Neural crest cell (in vitro differentiated cells): ENCODE results near the gene TRA2B. TPM values are rescaled to one million over a fixed set of nuclear protein-coding genes. Genes with fewer than 3 reads are reported as not detected.
"Not testable (repeated sequence)": the region's sequence is repeated elsewhere in the genome, so short reads cannot be mapped to it uniquely, and the experiment has no call there.

Source experiments
- DNase-seq: peaks from one replicate; pipeline ENCODE4 v3.0.0; 2021; ENCODE audit warnings: low read depth, mixed read lengths, low spot score
- H3K27ac Mint-ChIP-seq: one replicate; pipeline ENCODE4 v1.8.0; 2021; ENCODE audit warnings: mild to moderate bottlenecking, mixed read lengths; ENCODE audit not compliant: unreplicated experiment
- H3K27me3 Mint-ChIP-seq: 2 replicates; pipeline ENCODE4 v1.8.0; 2021; ENCODE audit warnings: low read depth, mild to moderate bottlenecking, mixed read lengths
- H3K36me3 Mint-ChIP-seq: 2 replicates; pipeline ENCODE4 v1.8.0; 2021; ENCODE audit warnings: low read depth, mild to moderate bottlenecking, mixed read lengths
- H3K4me1 Mint-ChIP-seq: 2 replicates; pipeline ENCODE4 v1.8.0; 2021; ENCODE audit warnings: mixed read lengths
- H3K4me3 Mint-ChIP-seq: one replicate; pipeline ENCODE4 v1.8.0; 2021; ENCODE audit warnings: mild to moderate bottlenecking, mixed read lengths
- H3K9me3 Mint-ChIP-seq: 2 replicates; pipeline ENCODE4 v1.8.0; 2021; ENCODE audit warnings: mixed read lengths
- total RNA-seq: library from RNA; stranded (reverse); gene quantifications from 2 replicates; pipeline ENCODE4 v1.2.1, GENCODE V29; 2021
- TF ChIP-seq, protein P1 (sequence below): fragments of 200-600 bp; sonication (generic); conservative IDR thresholded peaks from 2 replicates; pipeline ENCODE4 v1.5.0; 2021; ENCODE audit warnings: antibody characterized with exemption, mild to moderate bottlenecking

Gene TRA2B
- total RNA-seq, 1 donor from 2014 or later: 314 TPM

GRCh38 chr3:185909913-185910312 lies 27.9 kb downstream of the TRA2B start:
- not testable (repeated sequence) for H3K4me1 Mint-ChIP-seq, H3K27ac Mint-ChIP-seq, DNase-seq, H3K9me3 Mint-ChIP-seq, H3K36me3 Mint-ChIP-seq
- H3K27me3 Mint-ChIP-seq: peaks cover 13% of the 10 kb centered on the region
- H3K4me3 Mint-ChIP-seq: peak overlapping the region; percentile 54

DNA sequence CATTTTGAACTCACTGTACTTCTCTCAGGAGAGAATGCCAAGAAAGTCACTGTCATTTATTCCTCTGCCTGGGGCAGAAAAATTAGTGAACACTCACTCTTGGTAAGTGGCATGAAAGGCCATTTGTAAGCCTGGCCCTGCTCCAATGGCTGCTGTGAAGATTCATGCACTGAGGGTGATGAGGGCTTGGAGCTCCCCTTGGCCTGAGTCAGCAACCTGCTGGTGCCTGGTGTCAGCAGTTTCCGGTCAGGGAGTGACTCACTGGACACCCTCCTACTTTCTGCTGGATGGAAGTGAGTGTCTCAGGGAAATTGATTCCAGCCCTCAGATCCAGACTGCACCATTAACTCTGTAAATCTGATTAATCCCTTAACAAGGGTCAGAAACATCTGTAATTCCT lies 37.6 kb downstream of the TRA2B start:
- DNase-seq: no peak
- no peaks in the 10 kb centered on the region for H3K27me3 Mint-ChIP-seq

DNA sequence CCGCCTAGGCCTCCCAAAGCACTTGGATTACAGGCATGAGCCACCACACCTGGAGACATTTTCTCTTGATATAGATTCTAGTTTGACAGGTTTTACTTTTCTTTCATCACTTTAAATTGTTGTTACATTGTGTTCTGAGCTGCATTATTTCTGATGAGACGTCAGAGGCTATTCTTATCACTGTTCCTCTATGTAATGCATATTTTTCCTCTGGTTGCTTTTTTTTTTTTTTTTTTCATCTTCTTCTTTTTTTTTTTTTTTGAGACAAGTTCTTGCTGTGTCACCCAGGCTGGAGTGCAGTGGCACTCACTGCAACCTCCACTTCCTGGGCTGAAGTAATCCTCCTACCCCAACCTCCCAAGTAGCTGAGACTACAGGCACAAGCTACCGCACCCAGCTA lies 41.2 kb downstream of the TRA2B start:
- Mint-ChIP-seq H3K4me3 (no peak overlapping the region), H3K27ac (no peak overlapping the region), H3K27me3 (peaks cover 3% of the 10 kb centered on the region), H3K9me3 (no peaks in the 10 kb centered on the region), H3K4me1 (peaks cover 3% of the 10 kb centered on the region), H3K36me3 (no peaks in the 10 kb centered on the region)
- TF ChIP-seq, protein P1, sequence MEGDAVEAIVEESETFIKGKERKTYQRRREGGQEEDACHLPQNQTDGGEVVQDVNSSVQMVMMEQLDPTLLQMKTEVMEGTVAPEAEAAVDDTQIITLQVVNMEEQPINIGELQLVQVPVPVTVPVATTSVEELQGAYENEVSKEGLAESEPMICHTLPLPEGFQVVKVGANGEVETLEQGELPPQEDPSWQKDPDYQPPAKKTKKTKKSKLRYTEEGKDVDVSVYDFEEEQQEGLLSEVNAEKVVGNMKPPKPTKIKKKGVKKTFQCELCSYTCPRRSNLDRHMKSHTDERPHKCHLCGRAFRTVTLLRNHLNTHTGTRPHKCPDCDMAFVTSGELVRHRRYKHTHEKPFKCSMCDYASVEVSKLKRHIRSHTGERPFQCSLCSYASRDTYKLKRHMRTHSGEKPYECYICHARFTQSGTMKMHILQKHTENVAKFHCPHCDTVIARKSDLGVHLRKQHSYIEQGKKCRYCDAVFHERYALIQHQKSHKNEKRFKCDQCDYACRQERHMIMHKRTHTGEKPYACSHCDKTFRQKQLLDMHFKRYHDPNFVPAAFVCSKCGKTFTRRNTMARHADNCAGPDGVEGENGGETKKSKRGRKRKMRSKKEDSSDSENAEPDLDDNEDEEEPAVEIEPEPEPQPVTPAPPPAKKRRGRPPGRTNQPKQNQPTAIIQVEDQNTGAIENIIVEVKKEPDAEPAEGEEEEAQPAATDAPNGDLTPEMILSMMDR: no peak
- DNase-seq: no peak

More for the DNA sequence above, 37.6 kb downstream of the TRA2B start:
- H3K36me3 Mint-ChIP-seq: no peaks in the 10 kb centered on the region
- TF ChIP-seq, protein P1: no peak
- H3K4me3 Mint-ChIP-seq: no peak overlapping the region
- peaks cover 3% of the 10 kb centered on the region for H3K4me1 Mint-ChIP-seq
- H3K27ac Mint-ChIP-seq: no peak overlapping the region
- H3K9me3 Mint-ChIP-seq: no peaks in the 10 kb centered on the region

DNA sequence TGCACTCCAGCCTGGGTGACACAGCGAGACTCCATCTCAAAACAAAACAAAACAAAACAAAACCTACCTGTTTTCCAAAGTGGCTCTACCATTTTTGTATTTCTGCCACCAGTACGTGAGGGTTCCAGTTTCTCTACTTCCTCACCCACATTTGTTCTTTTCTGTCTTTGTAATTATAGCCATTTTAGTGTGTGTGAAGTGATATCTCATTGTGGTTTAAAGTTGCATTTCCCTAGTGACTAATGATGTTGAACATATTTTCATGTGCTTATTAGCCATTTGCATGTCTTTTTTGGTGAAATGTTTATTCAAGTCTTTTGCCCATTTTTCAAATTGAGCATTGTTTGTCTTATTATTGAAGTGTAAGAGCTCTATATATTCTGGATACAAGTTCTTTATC lies 50.7 kb downstream of the TRA2B start:
- no peak for DNase-seq
- TF ChIP-seq, protein P1: no peak
- Mint-ChIP-seq H3K4me1 (peaks cover 7% of the 10 kb centered on the region), H3K27me3 (no peaks in the 10 kb centered on the region), H3K9me3 (peaks cover 2% of the 10 kb centered on the region), H3K27ac (no peak overlapping the region), H3K36me3 (no peaks in the 10 kb centered on the region), H3K4me3 (no peak overlapping the region)

- peaks cover 2% of the 10 kb centered on the region for H3K9me3 Mint-ChIP-seq
- H3K36me3 Mint-ChIP-seq: no peaks in the 10 kb centered on the region
- H3K4me3 Mint-ChIP-seq: no peak overlapping the region
- TF ChIP-seq, protein P1: no peak
- peaks cover 7% of the 10 kb centered on the region for H3K4me1 Mint-ChIP-seq
- no peak for DNase-seq
- H3K27ac Mint-ChIP-seq: no peak overlapping the region
- H3K27me3 Mint-ChIP-seq: no peaks in the 10 kb centered on the region
These were observed 53.2 kb downstream of the TRA2B start for GRCh38 chr3:185884641-185885040.

DNA sequence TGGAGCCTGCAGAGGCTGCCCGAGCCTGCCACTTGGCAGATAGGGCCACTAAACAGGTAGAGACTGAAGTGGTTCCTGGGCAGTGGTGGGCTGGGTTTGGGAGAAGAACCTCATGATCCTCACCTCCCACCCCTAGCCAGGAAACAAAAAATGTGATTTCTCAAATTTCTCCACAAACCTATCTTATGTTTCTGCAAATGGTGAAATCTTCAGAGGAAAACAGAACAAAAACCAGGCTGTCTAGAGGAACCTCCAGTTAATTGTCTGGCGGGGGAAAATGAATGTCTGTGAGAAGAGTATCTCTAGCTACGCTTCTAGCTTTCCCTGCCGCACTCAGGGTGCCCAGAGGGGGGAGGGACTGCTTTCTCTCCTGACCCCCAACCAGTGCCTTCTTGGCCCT lies 55.9 kb downstream of the TRA2B start:
- H3K4me3 Mint-ChIP-seq: no peak overlapping the region
- no peaks in the 10 kb centered on the region for H3K27me3 Mint-ChIP-seq
- H3K27ac Mint-ChIP-seq: no peak overlapping the region
- no peaks in the 10 kb centered on the region for H3K9me3 Mint-ChIP-seq
- DNase-seq: no peak
- peaks cover 7% of the 10 kb centered on the region for H3K4me1 Mint-ChIP-seq
- H3K36me3 Mint-ChIP-seq: no peaks in the 10 kb centered on the region
- TF ChIP-seq, protein P1: no peak
